ENCODE data around the gene LRRC18.

LRRC18 gene

GRCh38 chr10:48939790-48940325 lies at the start of gene LRRC18:
Gene LRRC18, minus strand, starts transcription at chr10:48939840. Its CDS starts 25,685 bp downstream, at chr10:48914155.
- DNase-seq, result no peak

GRCh38 chr10:48985621-48986158 lies 46.0 kb upstream of the LRRC18 start:
- no peak for DNase-seq

- no peak for DNase-seq
These were observed 44.2 kb upstream of the LRRC18 start for GRCh38 chr10:48983648-48984351.

DNA sequence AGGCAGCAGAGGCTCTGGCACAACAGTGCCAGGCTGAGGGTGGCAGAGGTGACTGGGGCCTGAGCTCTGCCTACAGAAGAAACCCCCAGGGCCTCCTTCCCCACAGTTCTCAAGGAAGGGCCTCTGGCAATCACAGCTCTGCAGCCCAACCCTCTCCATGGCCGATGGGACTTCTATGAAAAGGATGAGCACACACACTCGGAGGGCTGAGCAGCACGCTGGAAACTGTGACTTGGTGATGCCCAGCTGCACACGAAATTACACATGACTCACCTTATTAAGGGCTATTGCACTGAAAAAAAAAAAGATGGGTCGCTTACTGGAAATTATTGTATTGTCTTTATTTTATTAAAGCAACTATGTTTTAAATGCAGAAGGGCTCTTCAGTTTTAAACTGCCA lies 42.9 kb upstream of the LRRC18 start:
- no peak for DNase-seq

DNA sequence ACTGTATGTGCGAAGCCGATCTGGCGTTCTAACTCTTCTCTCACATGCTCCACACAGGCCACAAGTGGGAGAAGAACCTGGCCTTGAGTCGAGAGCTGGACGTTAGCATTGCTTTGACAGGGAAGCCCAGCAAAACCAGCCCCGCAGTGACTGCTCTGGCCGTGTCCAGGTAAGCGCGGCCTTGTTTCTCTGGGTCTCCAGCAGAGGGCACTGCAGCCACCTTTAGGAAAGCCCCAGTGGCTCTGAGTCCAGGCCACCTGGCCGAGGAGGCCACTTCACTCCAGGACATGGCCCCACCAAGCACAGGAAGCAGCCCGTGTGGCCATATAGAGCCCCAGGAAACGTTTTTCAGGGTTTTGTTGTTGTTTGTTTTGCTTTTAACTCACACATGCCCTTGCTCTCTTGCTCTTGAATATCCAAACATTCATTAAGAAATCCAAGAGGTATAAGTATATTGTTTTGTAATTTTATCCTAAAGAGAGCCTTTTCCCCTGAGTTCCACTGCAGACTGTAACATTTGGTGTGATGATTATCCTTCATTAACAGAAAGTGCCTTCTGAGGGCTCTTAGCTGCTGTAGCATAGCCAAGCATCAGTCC lies 41.8 kb upstream of the LRRC18 start:
- DNase-seq, result no peak

- no peak for DNase-seq
These were observed 38.7 kb upstream of the LRRC18 start for GRCh38 chr10:48978318-48978717.

- no peak for DNase-seq
These were observed 36.6 kb upstream of the LRRC18 start for GRCh38 chr10:48976196-48976595.

DNA sequence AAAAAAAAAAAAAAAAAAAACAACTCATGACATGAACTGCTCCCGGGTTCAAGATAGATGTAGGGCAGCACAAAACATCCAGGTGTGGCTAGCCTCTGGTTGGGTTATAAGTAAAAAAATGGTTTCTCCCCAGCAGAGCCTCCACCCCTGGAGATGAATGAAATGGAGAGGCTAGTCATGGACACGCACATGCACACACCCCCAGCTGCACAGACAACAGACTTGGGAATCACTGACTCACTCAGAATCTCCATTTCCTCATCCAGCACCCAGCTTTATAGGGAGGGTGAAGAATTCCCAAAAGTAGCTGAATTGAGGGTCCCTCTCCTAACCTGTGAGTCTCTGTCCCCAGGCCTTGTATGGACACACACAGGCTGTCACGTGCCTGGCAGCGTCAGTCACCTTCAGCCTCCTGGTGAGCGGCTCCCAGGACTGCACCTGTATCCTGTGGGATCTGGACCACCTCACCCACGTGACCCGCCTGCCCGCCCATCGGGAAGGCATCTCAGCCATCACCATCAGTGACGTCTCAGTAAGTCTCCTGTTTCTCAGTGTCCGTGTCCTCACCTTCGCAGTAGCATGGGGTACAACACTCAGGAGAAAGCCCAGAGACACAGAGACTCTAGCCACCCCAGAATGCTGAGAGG lies 35.0 kb upstream of the LRRC18 start:
- no peak for DNase-seq

GRCh38 chr10:48973065-48973464 lies 33.4 kb upstream of the LRRC18 start:
- DNase-seq, result no peak

GRCh38 chr10:48970654-48971053 lies 31.0 kb upstream of the LRRC18 start:
- DNase-seq, result no peak

- DNase-seq, result no peak
These were observed 30.4 kb upstream of the LRRC18 start for GRCh38 chr10:48970046-48970445.

- no peak for DNase-seq
These were observed 28.4 kb upstream of the LRRC18 start for GRCh38 chr10:48968036-48968435.

DNA sequence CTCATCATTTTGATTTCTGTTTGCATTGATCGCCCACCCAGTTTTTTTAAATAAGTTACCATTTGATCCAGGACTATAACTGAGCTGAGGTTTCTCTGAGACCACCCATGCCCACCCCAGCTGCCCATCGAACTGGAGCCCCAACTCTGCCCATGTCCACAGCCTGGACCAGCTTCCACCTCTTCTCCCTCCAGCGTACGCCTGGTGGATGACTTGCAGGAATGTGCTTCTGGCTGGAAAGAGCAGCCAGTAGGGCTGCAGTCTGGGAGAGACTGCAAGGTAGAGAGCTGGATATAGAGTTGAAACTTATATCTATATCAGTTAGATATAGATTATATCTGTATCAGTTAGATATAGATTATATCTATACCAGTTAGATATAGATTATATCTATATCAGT lies 25.8 kb upstream of the LRRC18 start:
- no peak for DNase-seq

GRCh38 chr10:48964038-48964437 lies 24.4 kb upstream of the LRRC18 start:
- no peak for DNase-seq

DNA sequence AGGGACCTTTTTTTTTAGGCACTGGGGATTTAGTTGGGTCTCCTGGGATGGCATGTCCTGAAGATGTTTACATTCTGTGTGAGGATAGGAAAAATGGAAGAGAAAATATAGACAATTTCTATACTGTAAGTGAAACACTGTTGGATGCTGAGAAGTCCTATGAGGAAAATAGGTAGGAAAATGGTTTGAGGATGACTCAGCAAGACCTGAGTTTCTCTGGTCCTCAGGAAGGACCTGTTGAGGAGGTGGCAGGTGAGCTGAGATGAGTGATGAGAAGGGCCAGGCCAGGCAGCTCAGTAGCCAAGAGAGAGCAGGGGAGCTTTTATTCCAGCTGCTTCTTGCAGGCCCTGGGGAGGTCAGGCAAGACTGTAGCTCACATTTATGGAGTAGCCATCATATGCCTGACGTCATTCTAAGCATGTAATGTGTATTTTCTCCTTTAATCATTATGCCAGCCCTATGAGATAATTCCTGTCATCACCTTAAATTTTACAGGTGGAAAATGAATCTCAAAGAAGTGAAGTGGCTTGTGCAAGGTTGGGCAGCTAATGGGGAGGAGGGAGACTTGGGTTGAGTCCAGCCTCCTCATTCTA lies 19.1 kb upstream of the LRRC18 start:
- no peak for DNase-seq

GRCh38 chr10:48957361-48958151 lies 17.9 kb upstream of the LRRC18 start:
- DNase-seq, result no peak

- no peak for DNase-seq
These were observed 12.1 kb upstream of the LRRC18 start for GRCh38 chr10:48951707-48952106.

DNA sequence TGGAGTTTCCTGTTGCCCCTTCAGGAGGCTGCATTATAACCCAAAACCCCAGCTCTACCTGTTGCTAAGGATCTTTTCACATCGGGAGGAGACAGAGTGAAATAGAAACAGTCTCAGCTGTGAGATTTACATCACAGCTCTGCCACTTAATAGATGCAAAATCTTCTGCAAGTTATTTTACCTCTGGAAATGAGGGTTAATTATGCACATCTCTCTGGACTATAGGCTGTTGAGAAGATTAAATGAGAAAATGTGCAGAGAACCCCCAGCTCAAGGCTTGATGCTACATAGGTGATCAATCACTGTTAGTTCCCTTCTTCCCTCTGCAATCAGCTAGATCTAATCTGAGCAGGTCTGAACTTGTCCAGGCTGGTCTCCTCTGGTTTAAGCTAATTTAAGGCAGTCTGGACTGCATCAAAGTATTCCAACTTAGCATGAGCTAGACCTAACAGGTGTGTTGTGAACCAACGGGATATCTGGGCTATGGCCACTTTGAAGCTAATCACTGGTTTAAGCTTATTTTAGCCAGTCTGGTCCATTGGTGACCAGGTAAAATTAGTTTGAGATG lies 8.9 kb upstream of the LRRC18 start:
- no peak for DNase-seq

- DNase-seq, result no peak
These were observed 8.2 kb upstream of the LRRC18 start for GRCh38 chr10:48947690-48948469.

DNA sequence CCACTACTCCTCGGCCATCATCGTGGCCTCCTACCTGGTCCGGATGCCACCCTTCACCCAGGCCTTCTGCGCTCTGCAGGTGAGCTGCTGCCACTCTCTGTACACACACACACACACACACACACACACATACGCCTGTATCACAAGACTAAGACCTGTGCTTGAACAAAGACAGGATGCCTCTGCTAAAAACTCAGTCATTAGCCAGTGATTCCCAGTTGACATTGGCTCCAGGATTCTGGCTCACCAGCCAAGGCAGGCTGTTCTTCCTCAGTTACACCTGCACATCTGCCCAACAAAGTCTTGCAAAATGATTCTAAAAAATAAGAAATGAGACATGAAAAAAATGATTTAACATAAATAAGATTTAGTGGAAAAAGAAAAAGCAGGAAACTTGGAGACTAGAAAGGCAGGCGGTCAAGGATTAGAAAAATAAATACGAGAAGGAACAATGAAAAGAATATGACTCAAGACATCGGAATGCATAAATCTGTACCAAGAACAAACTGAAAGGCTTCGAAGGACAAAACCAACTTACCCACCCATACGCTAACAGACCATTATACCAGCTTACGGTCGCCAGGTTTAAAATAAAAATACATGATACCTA lies 7.4 kb upstream of the LRRC18 start:
- no peak for DNase-seq

DNA sequence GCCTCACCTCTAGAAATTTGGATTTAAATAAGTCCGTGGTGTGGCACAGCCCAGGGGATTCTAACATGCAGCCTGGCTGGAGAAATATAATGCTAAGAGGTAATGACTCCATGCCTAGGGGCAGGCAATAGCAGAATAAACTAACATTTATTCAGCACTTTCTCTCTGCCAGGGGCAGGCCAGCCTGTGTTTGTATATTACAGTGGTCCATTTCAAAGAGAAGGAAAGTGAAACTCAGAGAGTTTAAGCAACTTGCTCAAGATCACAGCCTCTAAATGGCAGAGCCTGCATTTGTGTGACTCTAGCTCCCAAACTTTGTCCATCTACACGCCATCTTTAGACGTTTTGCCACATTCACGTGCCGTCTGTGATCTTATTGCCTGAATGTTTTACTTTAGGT lies 6.7 kb upstream of the LRRC18 start:
- DNase-seq, result no peak
